NCI-H128 (cell line): ENCODE data around the gene PDLIM1.

Experiments
- DNase-seq: peaks from one replicate; lab custom pipeline; 2025; ENCODE audit not compliant: unreplicated experiment; lab: John Stamatoyannopoulos, UW

The PDLIM1 gene

DNA sequence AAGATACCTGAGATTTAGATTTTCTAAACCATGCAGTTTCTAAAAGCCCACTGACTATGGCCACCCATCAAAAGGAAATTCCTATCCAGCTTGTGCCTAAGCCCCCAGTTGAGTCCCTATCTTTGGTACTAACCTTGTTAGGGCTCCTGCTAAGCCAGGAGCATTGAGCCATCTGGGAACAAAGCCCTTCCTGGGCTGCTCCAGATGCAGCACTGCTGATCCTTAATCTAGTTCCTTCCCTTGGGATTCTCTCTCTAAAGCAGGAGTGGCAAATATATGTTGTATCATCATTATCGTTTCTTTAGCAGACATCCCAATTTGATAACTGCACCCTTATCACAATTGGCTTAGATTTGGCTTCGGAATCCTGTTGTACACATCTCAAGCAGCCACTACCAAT lies 24.7 kb upstream of the PDLIM1 start:
- no peak for DNase-seq

DNA sequence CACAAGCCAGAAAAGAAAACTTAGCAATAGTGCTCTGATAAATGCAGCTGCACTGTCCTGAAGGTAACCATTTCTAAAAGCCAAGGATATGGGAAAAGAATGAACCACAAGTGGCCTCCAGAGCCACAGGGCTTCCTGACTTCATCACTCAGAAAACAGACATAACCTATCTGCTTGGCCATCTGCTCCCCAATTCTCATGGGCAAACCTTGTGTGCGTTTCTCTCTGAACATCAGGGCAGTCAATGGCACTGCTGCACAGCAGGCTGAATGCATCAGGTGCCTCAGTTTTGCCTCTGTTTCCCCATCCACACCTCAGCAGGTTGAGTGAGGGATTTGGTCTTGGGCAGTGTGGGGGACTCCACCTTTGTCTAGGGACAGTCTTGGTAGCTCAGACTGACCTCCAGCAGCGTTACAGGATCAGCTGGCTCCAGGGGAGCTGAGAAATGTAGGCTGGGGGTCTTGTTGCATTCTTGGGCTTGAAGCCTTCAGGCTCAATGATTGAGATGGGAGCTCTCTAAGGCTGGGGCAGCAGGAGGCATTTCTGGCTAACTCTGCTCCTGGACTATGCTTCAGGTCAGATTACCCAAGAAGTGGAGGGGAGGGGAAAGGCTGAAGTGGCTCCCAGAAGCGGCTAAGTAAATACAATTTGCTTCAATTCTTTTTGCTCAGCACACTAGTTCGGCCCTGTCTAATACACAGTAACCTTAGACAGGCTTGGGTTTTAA lies 23.6 kb upstream of the PDLIM1 start:
- no peak for DNase-seq

DNA sequence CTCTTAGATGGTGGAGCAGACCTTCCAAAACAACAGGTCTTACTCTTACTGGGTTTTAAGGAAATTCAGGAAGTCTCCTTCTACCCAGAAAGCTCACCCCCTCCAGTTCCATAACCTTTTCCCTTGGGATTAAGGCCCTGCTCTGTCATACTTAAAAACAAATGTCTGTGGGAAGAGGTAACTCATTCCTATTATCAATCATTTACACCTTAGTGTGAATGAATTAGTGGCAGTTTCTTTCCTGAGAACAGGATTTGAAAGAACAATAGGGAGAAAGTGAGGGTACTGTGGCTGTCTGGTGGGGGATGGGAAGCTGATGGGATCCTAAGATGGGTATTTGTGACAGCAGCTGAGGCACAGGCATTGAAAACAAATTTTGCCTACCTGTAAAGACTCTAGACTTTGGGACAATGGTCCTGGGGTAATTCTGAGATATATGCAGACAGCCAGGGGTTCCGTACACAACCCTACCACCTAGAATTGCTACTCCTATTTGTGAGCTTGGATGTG lies 22.2 kb upstream of the PDLIM1 start:
- no peak for DNase-seq

DNA sequence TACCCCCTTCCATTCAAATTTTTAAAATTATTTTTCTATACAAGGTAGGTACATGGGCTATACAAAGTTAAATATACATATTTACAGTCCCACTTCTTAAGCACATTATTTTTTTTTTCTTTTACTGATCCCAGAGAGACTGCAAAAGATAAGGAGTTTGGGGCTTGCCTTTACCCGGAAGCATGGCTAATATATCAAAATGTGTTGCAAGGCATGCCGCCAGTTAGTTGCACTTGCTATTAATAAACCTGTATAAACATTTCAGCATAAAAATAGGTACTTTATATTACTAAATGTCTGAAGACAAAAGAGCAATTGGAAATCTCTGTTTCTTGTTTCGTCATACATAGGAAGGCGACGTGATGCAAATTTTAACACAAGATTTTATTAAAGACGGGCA lies 21.5 kb upstream of the PDLIM1 start:
- DNase-seq = no peak

DNA sequence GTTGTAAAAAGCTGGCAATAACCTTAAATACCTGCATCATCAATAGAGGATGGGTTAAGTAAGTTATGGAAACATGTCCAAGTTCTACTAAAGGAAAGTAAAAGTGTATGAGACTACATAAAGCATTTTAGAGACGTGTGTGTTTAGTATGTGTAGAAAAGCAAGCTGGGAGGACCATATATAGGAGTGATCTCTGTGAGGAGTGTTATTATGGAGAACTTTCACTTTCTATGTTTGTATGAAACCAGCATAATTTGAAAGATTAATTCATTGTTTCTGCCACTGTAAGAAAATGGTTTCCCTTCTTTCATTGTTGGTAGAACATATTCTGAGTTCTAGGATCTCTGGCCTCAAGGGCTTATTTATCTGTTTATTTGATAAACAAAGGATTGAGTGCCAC lies 19.2 kb upstream of the PDLIM1 start:
- no peak for DNase-seq

DNA sequence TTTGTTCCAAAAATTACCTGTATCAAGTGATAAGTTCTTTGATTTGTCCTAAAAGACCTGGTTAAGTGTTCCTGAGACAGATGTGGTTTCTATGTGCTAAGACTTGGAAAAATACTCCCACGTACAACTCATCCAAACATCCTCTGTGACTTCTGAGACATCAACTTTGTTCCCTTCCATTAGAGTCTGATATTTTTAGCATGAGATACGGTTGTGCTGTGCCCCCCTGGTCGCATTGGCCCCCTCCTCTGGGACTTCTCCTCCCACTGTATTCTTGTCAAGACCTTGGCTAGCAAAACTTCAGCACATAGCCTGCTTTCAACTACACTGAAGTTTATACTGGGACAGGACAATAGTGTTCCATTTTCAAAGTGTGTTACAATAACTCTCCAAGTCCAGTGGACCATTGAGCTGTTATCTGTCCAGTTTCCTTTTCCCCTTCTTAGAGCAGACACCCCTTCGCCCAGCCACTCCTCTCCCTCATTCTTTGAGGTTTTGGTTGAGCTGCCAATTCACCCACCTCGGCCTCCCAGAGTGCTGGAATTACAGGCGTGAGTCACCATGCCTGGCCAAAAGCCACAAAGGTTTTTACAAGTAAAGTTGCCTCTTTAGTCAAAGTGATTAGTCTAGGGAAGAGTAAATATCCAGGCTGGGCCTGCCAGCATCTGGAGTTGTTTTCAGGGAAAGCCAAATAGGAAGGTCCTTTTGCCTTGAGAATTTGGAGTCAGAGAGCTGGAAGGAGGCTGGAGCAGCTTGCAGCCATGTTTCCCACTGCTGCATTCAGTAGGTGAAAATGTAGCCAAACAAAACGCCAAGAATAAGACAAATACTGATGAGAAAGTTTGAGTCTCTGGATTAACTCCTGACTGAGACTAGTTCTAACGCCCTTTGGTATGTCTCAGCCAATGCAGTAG lies 17.8 kb upstream of the PDLIM1 start:
- no peak for DNase-seq

DNA sequence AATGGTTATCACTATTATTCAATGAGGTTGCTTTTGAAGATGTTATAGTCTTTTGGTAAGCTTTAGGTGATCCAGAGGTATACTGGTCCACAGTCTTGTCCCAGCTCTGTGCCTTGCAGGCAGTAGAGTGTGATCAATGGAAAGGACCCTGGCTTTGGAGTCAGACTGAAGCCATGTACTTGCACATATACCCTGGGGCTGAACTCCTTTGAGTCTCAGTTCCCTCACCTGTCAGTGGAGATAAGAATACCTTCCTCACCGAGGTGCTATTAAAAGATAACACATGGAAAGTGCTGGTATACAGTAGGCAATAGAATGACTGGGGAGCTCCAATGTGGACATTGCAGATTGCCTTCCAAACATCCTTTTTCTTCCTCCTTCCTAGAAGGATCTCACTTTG lies 16.0 kb upstream of the PDLIM1 start:
- no peak for DNase-seq

DNA sequence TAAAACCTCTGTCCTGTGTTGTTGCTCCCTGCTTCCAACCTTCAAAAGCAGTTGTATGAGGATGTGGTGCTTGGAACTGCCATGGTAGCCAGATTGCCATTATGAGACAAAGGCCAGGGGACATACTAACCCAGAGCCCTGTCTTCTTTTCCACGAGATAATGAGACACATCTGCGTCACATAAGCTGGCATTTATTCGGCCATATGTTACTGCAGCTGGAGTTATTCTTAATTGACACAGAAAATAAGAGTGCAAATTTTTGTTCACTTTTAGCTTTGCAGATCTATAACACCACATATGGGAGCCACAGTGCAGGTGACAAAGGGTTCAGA lies 15.5 kb upstream of the PDLIM1 start:
- no peak for DNase-seq

DNA sequence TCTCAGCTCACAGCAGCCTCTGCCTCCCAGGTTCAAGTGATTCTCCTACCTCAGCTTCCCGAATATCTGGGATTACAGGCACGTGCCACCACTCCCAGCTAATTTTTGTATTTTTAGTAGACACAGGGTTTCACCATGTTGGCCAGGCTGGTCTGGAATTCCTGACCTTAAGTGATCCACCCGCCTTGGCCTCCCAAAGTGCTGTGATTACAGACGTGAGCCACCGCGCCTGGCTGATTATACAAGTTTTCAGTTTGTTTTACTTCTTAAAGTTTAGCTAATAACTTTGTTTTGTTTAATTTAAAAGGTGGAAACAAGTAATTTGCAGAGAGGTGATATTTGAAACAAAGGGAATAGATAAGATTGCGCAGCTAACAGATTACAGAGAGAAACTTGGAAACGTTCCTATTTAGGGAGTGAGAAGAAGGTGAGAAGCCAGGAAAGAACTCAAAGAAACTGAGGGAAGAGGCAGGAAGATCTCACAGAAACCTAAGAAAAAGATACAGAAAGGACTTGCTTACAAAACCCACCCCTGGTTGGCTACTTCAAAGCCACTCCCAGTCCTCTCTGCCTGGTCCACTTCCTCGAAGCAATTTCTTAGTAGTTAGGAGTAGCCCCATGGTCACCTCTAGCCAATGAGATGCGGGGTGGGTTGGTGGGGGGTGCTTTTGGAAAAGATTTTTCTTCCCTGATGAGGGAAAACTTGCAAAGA lies 15.0 kb upstream of the PDLIM1 start:
- DNase-seq = no peak

DNA sequence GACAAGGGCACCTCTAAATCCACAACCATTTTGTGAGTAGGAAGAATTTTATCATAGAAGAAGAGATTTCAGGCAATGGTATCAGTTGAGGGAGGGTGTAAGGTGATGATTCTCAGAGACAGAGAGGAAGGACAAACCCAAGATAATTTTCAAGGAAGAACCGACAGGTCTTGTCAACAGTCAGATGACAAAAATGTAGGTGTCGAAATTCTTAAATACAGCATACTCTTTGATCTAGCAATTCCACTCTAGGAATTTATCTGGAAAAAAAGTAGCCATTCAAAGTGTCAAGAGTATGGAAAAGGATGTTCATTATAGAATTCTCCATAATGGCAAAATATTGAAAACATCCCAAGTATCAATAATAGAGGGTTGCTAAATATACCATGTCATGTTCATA lies 14.2 kb upstream of the PDLIM1 start:
- no peak for DNase-seq

DNA sequence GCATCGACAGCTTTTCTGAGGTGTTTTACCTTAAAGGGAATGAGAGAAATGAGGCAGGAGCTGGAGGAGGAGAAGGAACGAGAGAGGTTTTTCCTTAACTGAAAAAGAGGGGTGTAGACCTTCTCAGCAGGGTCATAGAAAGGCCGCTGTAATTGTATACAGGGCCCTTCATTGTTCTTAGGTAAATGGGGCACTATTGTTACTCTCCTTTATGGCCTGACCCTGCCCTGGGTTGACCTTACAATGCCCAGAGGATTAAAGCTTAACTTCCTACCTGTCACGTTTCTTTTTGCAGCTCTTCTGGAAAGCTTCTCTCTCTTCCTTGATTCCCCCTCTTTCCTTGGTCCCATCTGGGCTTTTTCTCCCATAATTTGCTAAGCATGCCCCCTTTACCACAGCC lies 13.7 kb upstream of the PDLIM1 start:
- no peak for DNase-seq

DNA sequence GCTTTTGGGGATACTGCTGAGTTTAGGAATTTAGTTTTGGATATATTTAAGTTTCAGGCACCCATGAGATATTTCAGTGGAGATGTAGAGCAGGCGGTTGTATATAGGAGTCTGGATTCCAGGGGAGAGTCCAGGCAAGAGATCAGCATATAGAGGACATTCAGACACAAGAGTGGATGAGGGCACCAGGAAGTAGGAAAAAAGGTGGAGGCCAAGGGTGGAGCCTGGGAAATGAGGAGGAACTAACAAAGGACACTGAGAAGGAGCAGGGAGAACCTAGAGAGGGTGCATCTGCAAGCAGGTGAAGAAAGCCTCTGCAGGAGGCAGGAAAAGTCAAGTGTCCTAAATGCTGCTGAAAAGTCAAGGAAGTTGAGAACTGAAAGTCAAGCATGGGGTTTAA lies 13.1 kb upstream of the PDLIM1 start:
- no peak for DNase-seq

DNA sequence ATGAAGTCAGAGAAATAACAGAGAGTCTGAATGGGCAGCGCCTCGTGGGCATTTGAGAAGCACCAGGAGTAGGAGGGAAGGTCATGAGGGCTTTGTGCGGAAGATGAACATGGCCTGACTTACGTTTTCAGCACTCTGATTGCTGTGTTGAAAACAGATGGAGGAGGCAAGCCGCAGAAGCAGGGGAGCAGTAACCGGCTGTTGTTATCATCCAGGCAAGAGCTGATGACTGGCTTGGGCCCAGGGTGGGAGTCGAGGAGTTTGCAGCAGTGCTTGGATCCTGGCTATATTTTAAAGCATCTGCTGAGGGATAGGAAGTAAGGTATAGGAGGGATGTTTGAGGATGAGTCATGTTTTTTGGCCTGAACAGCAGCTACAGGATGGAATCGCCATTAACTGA lies 12.7 kb upstream of the PDLIM1 start:
- DNase-seq = no peak

DNA sequence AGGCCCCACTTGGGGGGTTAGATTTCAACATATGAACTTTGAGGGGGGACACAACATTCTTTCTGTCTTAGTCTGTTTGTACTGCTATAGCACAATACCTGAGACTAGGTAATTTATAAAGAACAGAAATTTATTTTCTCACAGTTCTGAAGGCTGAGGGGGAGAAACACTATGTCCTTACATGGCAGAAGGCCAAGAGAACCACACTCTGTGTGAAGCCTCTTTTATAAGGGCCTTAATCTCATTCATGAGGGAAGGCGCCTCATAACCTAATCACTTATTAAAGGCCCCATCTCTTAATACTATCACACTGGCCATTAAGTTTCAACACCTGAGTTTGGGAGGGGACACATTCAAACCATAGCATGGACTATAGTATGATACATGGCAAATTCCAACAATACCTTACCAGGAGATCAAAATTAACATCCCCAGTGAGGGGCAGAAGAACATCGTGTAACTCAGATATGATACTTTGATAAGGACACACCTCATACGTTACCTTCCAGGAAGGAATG lies 9.3 kb upstream of the PDLIM1 start:
- no peak for DNase-seq

DNA sequence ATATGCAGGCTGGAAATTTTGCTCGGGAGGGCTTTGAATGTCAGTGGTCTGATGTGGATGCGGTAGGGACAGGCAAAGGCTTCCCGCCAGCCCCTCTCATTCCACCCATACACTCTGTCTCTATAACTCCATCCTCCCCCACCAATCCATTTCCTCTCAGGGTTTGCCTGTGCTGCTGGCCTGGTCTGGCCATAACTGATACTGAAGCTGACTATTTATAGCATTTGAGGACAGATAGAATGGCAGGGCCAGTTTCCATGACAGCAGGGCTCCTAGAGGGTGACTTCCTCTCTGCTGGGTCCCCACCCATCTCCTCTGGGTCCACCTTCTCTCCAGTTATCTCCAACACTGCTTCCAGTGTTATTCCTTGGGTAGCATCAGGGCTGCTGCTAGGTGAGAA lies 6.6 kb upstream of the PDLIM1 start:
- DNase-seq = no peak

DNA sequence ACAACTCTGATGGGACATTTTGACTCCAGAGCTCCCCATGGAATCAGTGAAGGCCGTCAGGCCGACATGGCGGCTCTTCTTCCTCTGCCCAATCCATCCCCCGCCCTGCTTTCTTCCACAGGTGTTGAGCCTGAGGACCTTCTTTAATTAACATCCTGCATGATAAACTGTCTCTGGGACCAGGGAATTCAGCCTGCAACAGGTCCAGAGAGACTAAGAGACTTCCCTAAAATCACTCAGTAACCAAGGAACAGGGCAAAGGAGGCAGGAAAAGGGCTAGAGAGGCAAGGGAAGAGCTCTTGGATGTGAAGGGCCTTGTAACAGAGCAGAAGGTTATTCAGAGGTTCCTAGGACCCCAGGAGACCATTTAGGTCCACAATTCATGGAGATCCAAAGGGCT lies 6.0 kb upstream of the PDLIM1 start:
- no peak for DNase-seq

DNA sequence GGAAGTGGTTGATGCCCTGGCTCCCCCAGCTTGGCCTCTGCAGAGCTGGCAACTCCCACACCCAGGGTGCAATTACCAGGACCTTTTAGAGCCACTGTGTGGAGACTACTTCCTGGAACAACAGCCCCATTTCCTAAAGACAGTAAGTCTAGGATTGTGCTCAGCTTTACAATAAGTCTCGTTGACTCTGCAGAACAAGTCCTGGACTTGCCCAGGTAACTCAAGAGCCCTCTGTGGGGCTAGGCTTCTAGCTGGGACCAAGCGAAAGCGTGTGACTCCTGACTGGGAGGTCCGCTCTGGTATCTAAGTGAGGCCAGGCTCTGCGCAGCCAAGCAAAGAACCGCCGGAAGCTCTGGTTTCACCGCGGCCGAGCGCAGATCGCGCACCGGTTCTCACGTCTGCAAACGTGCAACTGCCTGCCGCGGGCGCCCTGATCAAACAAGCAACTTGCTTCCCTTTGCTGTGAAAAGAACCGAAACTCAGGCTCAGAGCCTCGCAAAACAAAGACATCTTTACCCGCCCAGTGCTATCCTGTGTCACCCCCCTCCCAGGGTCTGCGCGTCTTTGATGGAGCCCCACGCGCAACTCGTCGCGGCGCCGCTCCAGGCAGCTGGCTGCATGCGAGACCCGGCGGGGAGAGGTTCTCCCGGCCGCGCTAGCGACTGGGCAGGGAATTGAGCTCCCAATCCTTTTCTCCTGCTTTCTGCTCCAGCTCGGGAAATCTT lies 4.4 kb upstream of the PDLIM1 start:
- DNase-seq = peak; percentile 49

DNA sequence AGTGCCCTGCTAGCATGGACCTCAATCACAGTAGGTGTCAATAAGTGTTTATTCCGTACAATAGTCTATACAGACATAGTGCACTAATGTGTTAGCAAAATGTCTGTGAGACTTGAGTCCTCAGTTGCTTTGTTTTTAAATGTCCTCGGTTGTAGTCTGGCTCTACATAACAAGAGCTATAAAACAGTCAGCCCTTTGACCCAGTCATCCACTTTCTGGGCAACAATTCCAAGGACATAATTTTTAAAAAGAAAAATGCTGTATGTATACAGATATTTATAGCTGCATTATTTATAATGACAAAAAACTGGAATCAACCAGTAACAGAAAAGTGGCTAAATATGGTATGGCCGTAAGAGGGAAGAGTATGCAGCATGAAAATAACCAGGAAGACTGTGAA lies 2.8 kb upstream of the PDLIM1 start:
- no peak for DNase-seq

DNA sequence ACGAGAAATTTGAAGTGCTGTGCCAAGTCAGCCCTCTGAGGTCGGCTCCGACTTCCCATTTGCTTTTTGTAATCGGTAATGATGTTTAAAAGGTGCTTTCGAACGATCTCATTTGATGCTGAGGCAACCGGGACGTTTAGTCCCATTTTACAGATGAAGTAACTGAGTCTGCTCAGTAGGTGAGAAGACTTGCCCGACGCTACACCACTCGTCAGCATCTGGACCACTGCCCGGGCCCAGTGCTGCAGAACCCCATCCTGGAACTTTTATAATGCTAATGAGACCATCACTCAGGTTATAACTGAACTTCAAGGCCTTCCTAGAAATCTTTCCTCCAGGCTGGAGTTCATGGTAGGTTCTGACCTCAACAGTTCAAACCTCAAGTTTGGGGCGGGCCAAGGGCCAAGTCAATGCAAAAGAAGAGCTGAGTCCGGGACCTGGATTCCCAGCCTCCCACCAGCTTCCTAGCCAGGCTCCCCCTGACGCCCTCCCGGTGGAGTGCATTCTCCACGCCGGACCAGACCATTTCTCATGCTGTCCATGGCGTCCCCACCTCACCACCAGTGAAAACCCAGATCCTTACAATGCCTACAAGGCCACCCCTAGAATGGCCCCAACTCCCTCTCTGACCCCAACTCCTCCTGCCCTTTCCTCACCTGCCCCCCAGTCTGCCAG lies 699 bp upstream of the PDLIM1 start:
- DNase-seq = no peak

DNA sequence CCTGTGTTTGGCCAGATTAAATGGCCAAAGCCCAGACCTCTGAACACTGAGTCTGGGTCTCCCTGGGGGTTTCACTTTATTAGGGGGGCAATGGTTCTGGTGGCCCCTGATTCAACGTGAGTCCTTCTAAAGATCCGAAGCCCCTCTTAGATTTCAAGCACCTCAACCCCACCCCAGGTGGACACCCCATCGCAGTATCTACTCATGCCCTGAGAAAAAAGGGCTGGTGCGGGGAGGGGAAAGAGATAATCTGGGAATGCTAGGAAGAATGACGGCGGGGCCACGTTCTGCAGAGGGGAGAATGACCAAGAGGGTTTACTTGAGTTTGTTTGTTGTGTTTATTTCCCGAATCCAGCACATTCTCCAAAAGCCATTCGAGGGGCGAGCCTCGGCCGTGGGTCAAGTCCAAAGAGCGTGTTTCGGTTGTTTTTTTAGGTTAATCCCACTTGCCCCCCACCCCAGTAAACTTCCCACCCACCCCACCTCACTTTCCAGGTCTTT lies 832 bp downstream of the PDLIM1 start:
- no peak for DNase-seq
